GF-D8 (cell line): ENCODE results near the gene UBL4A.

Source experiments
- DNase-seq: peaks from one replicate; lab custom pipeline; 2025; lab: John Stamatoyannopoulos, UW

UBL4A gene

GRCh38 chrX:154481911-154482601 is 4.4 kb downstream of the UBL4A start:
- DNase-seq = no peak

GRCh38 chrX:154481195-154481594 is 5.2 kb downstream of the UBL4A start:
- DNase-seq = no peak

GRCh38 chrX:154478728-154479622 is 7.4 kb downstream of the UBL4A start, which contains the start of gene LAGE3:
Gene LAGE3 (minus strand): TSS chrX:154479281. CDS start chrX:154478915, 366 bp downstream.
- DNase-seq = peak; percentile 50

DNA sequence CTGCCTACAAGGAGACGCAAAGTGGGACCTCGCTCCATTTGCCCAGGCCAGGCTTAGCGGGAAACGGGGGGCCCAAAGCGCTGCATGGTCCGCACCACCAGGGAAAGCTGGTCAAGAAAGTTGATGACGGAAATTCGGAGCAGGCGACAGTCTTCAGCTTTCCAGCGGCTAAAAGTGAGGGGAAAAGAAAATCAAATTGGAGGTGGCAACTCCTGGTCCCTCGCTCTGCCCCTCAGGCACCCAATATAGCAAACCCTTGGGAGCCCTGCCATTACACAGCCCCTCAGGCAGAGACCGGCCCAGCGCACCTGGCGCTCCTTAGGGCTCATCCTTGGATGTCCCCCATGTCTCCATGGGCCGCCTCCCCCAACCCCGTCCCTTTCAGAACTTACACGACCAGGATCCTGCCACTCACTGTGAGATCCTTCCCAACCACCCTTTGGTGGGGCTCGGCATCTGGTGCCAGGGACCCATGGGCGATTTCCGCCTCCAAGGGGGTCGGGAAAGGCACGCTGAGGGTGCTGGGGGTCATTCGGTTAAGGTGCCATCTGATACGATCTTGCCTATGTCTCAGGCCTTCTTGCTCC is 8.4 kb downstream of the UBL4A start:
- DNase-seq = no peak

DNA sequence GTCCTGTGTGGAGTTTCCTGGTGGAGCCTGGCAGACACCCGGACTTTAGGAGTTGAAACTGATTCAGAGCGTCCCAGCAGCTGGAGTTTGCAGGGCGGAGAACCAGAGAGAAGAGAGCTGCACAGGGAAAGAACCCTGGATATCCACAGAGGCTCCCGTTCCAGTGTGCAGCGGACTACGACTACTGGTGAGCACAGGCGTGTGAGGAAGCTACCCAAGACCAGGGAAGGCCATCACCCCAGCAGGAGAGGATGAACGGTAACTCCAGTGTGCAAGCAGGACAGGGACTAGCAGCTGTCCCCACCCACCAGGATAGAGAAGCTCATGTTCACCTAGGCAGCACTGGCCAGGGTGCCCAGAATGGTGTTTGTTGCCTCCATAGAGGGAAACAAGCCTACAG is 9.6 kb downstream of the UBL4A start:
- no peak for DNase-seq

DNA sequence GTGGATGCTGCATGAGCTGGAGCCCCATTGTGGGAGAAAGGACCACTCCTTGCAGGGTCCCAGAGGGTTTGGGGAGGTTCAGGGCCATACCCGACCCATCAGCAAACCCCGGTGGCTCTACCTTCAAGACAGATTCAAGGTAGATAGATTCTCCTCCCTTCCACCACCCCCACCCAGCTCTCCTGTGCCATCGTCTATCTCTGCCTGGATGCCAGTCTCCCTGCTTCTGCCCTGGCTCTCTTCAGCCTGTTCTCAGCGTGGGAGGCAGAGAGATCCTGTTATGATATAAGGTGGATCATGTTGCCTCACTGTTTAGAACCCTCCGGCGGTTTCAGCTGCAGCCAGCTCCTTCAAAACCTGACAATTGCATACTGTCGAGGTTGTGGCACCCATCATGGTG is 12.7 kb downstream of the UBL4A start:
- DNase-seq = no peak

DNA sequence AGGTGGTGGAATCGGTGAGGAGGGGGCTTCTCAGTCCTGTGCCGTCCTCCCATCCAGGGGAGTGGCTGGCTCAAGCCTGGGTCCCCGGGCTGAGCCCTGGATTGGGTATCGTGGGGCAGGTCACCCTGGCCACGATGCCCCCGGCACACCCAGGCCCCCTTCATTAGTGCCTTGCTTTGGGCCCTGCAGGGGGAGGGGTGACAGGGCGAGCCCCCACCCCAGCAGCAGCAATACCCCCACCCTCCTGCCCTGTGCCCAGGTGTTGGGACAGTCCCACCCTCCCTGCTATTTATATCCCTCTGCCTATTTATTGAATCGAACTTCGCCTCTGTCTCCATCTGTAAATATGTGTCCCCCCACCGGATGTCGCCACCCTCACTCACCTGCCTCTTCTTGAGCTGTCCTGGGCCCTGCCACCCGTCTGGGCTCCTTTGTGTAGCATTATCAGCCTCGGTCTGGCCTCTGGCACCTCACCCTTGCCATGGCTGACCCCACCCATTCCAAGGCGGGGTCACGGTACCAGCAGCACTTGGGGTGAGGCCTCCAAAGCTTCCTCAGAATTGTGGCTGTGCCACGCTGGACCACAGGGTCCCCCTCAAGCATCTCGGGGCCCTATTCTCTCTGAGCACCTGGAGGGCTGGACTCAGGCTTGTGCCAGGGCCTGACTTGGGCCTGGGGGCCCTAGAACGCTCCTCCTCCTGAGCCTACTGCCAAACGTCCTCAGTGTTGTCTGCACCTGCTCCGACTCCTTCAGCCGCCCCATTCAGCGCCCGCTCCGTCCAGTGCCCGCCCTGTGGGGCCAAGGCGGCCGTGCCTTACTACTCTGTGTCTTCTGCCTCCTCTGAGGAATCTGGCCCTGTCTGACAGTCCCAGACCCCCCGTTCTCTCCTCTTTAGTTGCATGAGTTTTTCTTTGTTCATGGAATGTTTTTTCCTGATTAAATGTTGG is 13.5 kb downstream of the UBL4A start:
- no peak for DNase-seq

DNA sequence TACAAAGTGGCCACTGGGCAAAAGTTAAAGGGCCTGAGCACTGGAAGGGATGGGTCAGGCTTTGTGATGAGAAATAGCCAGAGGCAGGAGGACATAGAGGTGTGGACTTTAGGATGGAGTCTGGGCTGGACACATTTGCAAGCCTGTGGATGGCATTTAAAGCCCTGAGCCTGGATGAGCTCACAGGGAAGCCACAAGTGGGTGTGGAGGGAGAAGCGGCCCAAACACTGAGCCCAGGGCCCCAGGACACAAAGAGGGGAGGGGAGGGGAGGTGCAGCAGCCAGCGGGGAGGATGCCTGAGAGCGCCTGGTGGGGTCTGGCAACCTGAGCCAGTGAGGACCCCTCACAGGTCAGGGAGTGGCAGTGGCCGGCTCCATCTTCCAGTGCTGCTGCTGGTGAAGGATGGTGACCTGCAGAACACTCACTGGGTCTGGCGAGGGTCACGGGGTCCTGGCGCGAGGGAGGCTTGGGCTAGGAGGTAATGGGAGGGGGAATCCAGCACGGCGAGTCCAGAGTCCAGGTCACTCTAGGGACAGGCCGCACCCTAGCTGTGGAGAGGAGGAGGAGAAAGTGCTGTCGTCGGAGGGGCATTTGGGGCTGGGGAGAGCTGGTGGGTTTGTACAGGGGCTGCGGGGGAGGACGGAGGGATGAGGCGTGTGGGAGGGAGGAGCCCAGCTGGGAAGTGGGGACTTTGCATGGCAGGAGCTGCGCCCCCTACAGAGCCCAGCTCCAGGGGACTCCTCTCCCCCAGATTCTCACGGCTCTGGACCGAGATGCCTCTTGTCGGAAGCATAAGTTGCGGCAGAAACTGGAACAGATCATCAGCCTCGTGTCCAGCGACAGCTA is 14.4 kb downstream of the UBL4A start:
- DNase-seq = no peak

- DNase-seq = no peak
Measured at GRCh38 chrX:154470914-154471568, 15.4 kb downstream of the UBL4A start.

- DNase-seq = no peak
Measured at GRCh38 chrX:154470434-154470833, 16.0 kb downstream of the UBL4A start.

- DNase-seq = no peak
Measured at GRCh38 chrX:154469880-154470279, 16.5 kb downstream of the UBL4A start.

DNA sequence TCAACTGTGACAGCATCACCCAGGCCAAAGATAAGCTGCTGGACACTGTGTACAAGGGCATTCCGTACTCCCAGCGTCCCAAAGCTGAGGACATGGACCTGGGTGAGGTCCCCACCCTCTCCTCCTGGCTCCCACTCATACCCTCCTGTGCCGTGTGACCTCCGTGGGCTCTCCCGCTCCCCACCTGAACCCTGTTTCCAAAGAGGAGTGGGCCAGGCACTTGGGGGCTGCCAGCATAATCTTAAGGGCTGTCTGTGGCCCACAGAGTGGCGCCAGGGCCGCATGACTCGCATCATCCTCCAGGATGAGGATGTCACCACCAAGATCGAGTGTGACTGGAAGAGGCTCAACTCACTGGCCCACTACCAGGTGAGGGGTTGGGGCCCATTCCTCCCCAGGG is 17.3 kb downstream of the UBL4A start:
- no peak for DNase-seq

- DNase-seq = no peak
Measured at GRCh38 chrX:154468217-154468616, 18.2 kb downstream of the UBL4A start.

DNA sequence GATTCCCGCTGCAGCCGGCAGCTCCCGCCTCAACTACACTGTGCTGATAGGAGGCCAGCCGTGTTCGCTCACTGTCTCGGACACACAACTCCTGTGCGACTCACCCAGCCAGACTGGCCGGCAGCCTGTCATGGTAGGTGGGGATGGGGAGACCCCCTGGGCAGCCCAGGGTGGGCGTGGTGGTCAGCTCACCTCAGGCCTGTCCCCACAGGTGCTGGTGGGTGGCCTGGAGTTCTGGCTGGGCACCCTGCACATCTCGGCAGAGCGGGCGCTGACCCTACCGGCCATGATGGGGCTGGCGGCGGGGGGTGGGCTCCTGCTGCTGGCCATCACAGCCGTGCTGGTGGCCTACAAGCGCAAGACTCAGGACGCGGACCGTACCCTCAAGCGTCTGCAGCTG is 18.9 kb downstream of the UBL4A start:
- no peak for DNase-seq

DNA sequence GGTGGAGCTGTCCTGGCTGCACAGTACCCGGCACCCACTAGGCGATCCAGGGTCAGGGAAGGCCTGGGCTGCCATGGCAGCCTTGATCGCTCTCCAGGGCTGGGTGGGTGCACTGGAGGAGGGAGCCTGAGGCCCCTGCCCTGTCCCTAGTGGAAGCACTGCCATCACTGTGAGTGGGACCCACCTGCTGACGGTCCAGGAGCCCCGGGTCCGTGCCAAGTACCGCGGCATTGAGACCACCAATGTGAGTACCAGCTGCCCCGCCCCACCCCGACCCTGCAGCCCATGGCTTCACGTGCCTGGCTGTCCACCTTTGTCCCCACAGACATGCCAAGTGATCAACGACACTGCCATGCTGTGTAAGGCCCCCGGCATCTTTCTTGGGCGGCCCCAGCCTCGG is 19.5 kb downstream of the UBL4A start:
- no peak for DNase-seq

DNA sequence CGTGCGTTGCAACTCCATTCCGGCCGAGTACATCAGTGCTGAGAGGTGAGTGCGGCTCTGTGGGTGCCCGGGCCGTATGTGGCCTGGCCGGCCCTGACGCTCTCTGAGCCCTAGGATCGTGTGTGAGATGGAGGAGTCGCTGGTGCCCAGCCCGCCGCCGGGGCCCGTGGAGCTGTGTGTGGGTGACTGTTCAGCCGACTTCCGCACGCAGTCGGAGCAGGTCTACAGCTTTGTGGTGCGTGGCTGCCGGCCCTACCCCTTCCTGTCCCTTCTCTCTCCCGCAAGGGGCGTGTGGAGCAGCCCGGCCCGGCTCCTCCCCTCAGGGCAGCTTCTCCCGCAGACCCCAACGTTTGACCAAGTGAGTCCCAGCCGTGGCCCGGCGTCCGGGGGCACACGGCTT is 20.4 kb downstream of the UBL4A start:
- DNase-seq = no peak

GRCh38 chrX:154465601-154466000 is 20.8 kb downstream of the UBL4A start:
- DNase-seq = no peak

DNA sequence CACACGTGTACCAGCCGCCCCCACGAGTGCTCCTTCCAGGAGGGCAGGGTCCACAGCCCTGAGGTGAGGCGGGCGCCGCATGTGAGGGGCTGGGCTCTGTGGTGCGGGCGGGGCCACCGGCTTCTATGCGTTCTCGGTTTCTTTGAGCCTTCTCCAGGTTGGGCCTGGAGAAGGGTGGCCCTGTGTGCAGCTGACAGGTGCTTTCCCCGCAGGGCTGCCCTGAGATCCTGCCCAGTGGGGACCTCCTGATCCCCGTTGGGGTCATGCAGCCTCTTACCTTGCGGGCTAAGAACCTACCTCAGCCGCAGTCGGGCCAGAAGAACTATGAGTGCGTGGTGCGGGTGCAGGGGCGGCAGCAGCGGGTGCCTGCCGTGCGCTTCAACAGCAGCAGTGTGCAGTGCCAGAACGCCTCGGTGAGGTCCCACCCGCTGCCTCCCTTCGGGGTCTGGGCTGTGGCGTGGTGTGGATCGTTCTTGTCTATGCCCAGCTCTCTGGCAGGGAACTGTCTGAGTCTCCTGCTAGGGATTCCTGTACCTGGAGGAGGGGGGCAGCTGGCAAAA is 21.5 kb downstream of the UBL4A start:
- no peak for DNase-seq

DNA sequence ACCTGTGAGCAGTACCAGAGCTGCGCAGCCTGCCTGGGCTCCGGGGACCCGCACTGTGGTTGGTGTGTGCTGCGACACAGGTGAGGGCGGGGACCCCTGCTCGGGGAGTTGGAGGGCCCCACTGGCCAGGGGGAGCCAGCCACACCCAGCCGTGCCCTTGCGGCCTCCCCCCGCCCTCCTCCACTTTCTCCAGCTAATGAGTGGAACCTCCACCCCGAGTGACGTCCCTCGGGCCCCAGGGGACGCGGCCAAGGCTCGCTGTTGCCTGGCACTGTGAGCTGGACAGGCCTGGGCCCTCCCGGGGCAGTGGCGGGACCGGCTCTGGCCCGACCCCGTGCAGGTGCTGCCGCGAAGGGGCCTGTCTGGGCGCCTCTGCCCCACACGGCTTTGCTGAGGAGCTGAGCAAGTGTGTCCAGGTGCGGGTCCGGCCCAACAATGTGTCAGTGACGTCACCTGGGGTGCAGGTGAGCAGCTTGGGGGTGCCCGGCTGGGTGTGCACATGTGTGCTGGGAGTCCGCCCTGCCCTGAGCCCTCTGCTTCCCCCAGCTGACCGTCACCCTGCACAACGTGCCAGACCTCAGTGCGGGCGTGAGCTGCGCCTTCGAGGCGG is 22.7 kb downstream of the UBL4A start:
- DNase-seq = no peak

GRCh38 chrX:154462396-154462795 is 24.0 kb downstream of the UBL4A start:
- DNase-seq = no peak
